SK-N-MC (cell line): ENCODE measurements around the gene TMEM109.

ENCODE experiments used
- EZH2 ChIP-seq: fragments of 200-600 bp; sonication (generic); IDR thresholded peaks from one replicate; pipeline ENCODE4 v1.6.1; 2017; ENCODE audit warnings: antibody characterized with exemption
- POLR2AphosphoS5 ChIP-seq: IDR thresholded peaks from 2 replicates; pipeline ENCODE4 v1.6.1; 2012; ENCODE audit warnings: mild to moderate bottlenecking, low read depth, low read length, borderline replicate concordance

DNA sequence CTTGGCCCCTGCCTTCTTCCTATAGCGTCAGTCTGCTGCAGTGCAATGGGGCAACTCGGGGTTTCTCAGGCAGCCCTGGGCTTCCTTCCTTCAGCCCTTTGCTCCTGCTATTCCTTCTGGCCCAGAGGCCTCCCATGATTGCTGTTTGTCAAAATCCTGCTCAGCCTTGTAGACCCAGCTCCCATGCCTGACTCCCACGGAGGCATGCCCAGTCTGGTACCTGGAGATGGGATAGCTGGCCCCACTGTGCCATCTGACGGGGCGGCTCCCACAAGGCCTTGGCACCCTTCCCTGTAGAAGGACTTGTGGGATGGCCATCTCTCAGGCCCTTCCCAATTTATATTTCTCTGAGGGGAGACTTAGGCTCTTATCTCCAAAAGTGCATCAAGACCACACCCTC lies 56.9 kb downstream of the TMEM109 start:
- TF ChIP-seq EZH2 (no peak), POLR2AphosphoS5 (no peak)
